ENCODE measurements around the gene SPECC1L.

SPECC1L gene

DNA sequence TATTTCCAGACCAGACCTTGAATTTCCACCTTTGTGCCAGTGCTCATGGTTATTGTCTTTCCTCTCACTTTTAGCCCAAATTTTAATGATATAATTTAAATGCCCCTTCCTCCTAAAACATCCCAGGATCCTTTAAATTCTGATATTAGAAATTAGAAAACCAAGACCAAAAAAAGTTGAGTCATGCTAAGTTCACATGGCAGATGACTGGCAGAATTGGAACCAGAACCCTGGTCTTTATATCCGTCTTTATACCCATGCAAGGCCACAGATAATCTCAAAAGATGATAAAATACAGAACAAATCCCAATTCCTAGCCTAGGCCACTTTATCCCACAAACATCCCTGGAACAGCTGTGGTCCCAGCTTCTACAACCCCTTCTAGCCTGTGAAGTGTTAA lies 183.2 kb downstream of the SPECC1L start:
- FAIRE-seq (no peak), DNase-seq (ENCODE audit: extremely low spot score, insufficient read length, low read depth) (no peak)

DNA sequence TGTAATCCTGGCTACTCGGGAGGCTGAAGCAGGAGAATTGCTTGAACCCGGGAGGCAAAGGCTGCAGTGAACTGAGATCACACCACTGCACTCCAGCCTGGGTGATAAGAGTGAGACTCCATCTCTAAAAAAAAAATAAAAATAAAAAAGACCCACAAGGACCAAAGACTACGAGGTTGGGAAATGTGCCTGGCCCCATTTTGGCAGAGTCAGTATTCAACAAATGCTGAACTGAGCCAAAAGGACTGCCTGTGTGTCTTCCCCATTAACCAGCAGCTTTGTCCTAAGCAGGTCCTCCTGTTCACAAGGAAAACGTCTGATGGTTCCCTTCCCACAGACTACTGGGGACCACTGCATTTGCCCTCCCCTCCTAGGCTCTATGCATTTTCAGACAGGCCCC lies 184.4 kb downstream of the SPECC1L start:
- no peak for DNase-seq (ENCODE audit: extremely low spot score, insufficient read length, low read depth)
- no peak for FAIRE-seq

GRCh38 chr22:24455751-24456426 lies 185.3 kb downstream of the SPECC1L start:
- DNase-seq (ENCODE audit: extremely low spot score, insufficient read length, low read depth): no peak
- no peak for FAIRE-seq

DNA sequence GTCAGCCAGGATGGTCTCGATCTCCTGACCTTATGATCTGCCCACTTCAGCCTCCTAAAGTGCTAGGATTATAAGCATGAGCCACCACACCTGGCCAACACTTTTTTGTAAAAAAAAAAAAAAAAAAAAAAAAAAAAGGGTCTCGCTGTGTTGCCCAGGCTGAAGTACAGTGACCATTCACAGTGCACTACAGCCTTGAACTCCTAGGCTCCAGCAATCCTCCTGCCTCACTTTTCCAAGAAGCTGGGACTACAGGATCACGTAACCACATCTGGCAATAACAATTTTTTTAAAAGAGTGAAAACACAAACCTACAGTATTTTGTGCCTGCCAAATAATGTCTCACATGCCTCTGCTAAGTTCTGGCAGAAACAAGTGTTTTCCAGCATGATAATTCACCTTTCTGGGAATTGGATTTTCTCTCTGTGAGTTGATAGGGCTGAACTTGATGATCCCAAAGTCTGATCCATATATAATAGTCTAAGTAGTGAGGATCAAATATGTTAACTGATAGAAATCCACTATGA lies 187.3 kb downstream of the SPECC1L start:
- no peak for DNase-seq (ENCODE audit: extremely low spot score, insufficient read length, low read depth)
- no peak for FAIRE-seq

- FAIRE-seq (no peak), DNase-seq (ENCODE audit: extremely low spot score, insufficient read length, low read depth) (no peak)
Measured at GRCh38 chr22:24459911-24460310, 189.3 kb downstream of the SPECC1L start.

- FAIRE-seq: peak; percentile 55
- DNase-seq (ENCODE audit: extremely low spot score, insufficient read length, low read depth): no peak
Measured at GRCh38 chr22:24460418-24461089, 189.9 kb downstream of the SPECC1L start.

- no peak for FAIRE-seq
- DNase-seq (ENCODE audit: extremely low spot score, insufficient read length, low read depth): no peak
Measured at GRCh38 chr22:24463071-24463760, 192.6 kb downstream of the SPECC1L start.

- no peak for FAIRE-seq
- no peak for DNase-seq (ENCODE audit: extremely low spot score, insufficient read length, low read depth)
Measured at GRCh38 chr22:24465566-24465965, 194.9 kb downstream of the SPECC1L start.

GRCh38 chr22:24465975-24466374 lies 195.3 kb downstream of the SPECC1L start:
- no peak for FAIRE-seq
- no peak for DNase-seq (ENCODE audit: extremely low spot score, insufficient read length, low read depth)

GRCh38 chr22:24466716-24467328 lies 196.2 kb downstream of the SPECC1L start:
- DNase-seq (ENCODE audit: extremely low spot score, insufficient read length, low read depth): no peak
- FAIRE-seq: no peak

GRCh38 chr22:24467340-24467739 lies 196.7 kb downstream of the SPECC1L start:
- DNase-seq (ENCODE audit: extremely low spot score, insufficient read length, low read depth) (no peak), FAIRE-seq (no peak)
